Mucosa of gallbladder (tissue), 1 donor: ENCODE results near the gene COL16A1. TPM values are rescaled to one million over a fixed set of nuclear protein-coding genes. Genes with fewer than 3 reads are reported as not detected.

Experiments used
- DNase-seq: peaks from one replicate; pipeline ENCODE4 v3.0.0-alpha.2; 2020; ENCODE audit warnings: low spot score
- total RNA-seq: library from RNA; stranded (reverse); gene quantifications from one replicate; pipeline ENCODE4 v1.2.1, GENCODE V29; 2021
- donor health status: DM: no; HTN: no; CAD: no.

Gene COL16A1
- total RNA-seq, 1 donor from 2014 or later = 52.5 TPM

DNA sequence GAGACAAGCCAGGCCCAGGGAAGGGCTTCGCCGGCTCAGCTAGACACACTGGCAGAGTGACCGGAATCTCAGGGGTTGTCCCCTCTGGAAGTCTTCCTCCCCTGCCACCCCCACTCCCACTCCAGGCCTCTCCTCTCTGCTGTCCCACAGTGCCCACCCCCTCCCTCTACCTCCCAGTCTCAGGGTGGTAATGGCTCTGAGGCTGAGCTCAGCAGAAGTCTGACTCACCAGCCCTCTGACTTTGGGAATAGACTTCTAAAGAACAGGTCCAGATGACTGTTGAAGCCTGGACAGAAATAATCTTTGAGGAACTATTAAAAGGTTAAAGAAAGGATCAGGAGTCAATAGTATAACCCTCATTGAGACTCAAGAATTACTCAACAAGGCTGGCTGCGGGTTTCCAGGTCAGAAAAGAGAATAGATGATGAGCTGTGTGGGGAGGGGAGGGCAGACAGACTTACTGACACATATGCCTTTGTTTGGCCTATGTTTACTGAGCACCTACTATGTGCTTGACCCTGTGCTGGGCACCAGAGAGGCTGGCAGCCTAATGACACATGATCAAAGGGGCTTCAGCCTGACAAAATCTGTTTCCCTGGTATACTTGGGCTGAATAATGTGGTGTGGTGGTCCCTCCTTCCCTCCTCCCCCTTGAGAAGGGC is 78.1 kb downstream of the COL16A1 start:
- no peak for DNase-seq

DNA sequence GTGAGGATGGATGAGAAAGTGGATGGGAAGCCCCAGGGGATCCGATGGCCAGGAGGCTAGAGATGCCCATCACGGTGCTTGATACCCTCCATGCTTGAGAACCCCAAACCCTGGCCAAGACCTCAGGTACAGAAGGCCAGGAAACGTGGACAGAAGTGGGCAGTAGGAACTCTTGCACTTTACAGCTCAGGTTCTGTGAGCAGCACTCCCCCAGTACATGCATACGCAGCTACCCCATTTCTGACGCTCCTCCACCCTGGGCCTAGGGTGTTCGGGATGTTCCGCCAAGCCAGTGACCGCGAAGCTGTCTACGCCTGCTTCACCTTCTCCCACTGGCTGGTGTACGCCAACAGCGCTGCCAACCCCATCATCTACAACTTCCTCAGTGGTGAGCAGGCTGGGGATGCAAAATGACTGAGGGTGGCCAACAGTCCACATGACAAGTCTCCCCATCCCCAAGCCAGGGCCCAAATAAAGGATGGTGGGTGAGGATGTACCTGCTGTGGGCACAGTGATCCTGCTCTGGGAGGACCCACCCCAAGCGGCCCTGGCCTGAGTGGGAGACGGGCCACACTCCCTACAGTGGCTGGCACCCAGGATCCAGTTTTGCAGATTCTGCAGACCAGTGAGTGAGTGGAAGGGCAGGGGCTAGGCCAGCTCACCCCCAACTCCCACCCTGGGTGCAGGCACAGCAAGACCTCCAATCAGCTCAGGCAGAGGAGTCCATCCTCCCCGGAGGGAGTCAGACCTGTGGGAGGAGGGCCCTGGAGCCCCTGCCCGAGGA is 78.9 kb downstream of the COL16A1 start:
- no peak for DNase-seq

DNA sequence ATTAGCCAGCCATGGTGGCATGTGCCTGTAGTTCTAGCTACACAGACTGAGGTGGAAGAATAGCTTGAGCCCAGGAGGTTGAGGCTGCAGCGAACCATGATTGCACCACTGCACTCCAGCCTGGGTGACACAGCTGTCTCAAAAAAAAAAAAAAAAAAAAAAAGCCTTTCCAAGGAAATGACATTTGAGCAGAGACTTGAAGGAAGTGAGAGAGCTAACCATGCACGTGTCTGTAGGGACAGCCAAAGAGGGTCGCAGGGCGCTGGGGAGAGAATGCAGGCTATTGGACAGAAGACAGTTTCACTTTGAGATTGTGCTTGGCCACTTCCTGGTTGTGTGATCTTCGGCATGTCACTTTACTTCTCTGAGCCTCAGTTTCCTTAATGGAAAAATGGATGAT is 79.5 kb downstream of the COL16A1 start:
- no peak for DNase-seq

DNA sequence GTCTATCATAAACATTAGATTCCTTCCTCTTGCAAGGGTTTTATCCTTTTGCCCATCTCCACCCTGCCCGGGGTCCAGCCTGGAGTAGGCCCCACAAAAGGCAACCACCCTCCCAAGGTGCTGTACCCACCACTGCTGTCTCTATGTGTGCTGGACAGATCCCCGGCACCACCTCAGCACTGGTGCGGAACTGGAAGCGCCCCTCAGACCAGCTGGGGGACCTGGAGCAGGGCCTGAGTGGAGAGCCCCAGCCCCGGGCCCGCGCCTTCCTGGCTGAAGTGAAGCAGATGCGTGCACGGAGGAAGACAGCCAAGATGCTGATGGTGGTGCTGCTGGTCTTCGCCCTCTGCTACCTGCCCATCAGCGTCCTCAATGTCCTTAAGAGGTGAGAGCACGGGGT is 80.5 kb downstream of the COL16A1 start:
- no peak for DNase-seq

DNA sequence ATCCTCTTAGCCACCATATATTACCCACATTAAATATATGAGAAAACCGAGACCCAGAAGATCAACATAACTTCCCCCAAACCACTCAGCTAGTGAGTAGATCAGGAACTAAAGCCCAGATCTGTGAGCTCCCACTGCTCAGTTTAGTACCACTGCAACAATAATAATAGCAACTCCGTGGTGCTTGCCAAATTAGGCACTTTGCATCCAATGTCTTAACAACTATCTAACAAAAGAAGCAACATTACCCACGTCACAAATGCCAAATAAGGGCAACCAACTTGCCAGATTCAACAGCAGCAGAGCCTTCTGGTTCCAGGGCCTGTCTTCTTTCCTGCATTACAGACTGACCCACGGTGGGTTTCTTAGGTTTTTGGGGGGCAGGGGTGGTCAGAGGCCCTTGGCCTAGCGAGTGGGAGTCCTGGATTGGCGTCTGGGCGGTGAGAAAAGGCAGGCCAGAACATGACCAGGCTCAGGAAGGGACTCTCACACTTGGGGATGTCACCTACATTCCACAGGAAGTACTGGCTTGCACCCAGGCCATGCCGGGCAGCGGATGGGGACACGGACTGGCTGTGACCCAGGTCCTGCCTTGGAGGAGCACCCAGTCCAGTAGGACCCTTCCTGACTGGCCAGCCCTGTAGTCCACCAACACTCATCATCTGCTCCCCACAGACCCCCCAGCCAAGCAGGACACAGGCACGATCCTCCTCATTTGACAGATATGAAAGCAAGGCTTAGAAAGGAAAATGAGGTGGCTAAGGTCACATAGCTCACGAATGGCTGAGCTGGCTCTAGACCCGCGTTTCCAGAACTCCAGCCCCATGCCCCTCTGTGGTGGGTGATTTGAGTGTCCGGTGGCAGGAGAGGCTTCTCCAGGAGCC is 81.7 kb downstream of the COL16A1 start:
- no peak for DNase-seq

DNA sequence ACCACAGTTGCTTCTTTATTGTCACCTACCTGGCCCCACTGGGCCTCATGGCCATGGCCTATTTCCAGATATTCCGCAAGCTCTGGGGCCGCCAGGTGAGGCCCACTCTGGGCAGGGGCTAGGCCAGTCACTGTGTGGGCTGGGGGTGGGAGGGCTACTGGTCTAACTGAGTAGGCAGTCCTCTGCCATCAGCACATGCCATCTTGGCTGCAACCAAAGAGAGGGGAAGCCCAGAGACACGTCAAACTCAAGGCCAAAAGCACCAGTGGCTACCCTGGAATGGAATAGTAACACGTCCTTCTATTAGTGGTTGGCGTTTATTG is 82.4 kb downstream of the COL16A1 start:
- DNase-seq = no peak

DNA sequence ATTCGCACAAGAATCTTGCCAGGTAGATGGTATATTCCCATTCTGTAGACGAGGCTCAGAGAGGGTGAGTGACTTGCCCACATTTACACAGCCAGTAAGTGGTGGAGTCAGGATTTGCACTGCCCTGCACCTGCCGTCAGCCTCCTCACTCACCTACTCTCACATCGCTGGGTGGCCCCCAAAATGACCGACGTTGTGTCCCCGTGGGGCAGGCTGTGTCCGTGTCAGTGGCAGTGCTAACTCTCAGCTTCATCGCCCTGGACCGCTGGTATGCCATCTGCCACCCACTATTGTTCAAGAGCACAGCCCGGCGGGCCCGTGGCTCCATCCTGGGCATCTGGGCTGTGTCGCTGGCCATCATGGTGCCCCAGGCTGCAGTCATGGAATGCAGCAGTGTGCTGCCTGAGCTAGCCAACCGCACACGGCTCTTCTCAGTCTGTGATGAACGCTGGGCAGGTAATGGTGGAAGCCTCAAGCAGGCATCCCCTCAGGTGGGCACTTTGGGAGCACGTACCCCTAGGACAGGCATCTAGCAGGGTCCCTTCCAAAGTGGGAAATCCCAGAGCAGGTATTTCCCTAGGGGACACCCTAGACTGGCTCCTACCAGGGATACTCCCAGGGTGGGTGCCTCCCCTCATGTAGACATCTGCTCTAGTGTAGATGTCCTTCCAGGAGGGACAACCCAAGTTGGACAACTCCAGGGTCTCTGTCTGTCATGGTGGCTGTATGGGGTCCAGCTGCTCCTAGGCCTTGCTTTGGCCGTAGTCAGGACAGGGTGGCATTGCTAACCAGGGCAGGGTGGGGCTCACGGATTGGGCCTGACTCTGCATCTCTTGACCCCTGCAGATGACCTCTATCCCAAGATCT is 83.0 kb downstream of the COL16A1 start:
- DNase-seq = no peak

DNA sequence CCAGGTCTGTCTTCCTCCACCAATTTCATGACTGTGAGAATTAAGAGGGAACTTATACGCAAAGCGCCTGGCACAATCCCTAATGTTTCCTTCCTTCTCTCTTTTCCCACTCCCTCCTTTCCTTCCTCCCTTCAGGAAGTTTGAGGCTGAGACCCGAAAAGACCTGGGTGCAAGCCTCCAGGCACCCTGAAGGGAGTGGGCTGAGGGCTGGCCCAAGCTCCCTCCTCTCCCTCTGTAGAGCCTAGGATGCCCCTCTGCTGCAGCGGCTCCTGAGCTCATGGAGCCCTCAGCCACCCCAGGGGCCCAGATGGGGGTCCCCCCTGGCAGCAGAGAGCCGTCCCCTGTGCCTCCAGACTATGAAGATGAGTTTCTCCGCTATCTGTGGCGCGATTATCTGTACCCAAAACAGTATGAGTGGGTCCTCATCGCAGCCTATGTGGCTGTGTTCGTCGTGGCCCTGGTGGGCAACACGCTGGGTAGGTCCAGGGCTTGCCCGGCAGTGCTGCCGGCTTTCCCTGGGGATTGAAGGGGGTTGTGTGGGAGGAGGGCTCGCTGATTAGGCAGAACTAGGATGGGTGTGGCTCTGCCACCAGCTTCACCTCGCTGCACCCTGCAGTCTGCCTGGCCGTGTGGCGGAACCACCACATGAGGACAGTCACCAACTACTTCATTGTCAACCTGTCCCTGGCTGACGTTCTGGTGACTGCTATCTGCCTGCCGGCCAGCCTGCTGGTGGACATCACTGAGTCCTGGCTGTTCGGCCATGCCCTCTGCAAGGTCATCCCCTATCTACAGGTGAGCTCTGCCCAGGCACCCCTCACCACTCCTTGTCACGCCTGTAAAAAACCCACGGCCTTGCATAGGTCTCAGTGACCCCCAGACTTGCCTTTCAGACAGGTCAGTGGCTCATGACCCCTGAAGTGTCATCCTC is 84.6 kb downstream of the COL16A1 start:
- no peak for DNase-seq

DNA sequence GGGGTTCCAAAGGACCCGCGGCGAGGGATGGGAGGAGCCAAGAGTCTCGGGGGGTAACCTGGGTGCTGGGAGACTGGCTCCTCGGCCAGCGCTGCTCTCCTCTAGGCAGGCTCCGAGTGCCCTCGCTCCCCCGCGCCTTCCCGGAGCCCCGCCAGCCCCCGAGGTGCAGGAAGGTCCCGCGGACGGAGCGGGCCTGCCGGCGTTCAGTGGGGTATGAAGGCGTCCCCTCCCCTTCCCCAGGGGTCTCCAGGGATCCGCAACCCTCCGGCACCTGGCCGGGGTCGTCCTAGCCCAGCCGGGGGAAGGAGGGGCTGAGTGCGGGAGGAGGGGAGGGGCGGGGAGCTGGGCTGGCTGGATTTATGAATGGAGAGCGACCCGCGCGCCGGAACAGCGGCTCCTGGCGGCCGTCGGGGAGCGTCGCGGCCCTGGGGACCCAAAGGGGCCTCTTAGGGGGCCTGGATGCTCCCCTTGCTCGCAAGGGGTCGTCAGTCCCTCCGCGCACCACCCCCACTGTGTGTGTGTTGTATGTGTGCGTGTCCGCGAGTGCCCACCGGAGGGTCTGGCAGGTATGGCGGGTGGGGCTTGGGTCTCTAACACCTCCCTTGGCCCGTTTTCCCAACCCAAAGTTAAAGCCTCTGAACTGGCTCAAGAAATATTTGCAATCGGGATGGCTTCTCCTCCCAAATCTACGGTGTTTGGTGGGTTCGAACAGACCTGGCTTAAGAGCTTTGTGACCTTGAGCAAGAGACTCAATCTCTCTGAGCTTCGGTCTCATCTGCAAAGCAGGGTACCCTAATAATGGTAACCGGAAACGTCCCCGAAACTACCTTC is 85.7 kb downstream of the COL16A1 start:
- no peak for DNase-seq

DNA sequence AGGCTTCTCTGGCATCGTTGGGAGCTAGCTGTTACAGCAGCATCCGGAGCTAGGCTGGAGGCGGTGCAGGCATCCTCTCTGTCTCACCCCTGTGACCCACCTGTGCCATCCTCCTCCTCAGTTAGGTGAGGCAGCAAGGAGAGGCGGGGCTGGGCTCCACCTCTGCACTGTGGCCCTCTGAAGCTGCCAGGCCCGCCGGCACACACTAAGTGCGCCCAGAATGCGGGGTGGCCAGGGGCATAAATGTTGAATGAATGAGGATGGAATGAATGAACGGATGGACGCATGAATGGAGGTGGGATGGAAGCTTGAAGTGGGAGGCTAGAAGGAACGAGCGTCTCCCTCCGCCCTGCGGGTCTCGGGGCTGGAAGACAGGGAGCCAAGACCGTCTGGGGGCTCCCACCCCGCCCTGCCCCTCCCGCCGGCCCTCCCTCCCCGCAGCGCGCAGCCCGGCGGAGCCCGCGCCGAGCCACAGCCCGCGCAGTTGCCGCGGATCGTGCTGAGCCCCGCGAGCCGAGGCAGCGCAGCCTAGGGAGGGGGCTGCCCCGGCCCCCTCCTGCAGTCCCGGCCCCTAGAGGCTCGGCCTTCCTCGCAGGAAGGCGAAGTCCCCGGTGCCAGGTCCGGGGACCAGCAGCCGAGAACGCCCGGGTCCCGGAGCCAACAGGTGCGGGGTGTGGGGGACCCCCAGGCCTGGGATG is 86.5 kb downstream of the COL16A1 start, which contains the start of gene HCRTR1:
HCRTR1 (plus strand) TSS at position 472 of the 698 bp plus-strand sequence. CDS start 1,504 bp downstream, outside the sequence.
- no peak for DNase-seq

DNA sequence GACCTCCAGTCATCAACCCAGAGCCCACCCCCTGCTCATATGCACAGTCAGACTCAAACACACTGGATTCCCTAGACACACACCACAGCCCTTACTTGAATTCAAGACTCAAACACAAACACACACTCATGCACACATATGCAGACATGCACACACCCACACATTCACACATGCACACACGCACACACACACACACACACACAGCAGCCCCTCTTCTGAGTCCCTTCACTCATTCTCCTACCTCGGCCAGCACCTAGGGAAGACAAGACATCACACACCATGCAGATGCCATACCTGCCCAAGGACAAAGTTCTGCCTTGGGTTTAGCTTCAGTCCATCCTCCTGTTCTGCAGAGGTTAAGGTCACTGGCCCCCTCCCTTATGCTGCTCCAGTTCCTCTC is 87.9 kb downstream of the COL16A1 start:
- no peak for DNase-seq

DNA sequence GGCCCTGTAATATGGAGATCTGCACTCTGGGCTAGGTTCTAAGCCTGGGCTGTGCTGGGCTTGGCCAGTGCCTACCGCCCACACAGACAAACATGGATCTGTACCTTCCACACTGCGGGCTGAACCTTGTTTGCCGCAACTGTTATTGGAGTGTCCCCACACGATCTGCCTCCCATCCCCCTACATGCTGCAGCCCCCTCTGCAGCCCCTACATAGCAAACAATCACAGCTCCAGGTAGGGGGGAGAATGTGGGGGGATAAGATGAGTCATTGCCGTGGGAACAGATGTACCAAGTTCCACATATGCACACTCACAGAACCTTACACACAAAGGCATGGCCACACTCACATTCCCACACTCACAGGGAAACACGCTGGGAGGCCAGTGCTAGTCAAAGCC is 88.4 kb downstream of the COL16A1 start:
- DNase-seq = no peak

DNA sequence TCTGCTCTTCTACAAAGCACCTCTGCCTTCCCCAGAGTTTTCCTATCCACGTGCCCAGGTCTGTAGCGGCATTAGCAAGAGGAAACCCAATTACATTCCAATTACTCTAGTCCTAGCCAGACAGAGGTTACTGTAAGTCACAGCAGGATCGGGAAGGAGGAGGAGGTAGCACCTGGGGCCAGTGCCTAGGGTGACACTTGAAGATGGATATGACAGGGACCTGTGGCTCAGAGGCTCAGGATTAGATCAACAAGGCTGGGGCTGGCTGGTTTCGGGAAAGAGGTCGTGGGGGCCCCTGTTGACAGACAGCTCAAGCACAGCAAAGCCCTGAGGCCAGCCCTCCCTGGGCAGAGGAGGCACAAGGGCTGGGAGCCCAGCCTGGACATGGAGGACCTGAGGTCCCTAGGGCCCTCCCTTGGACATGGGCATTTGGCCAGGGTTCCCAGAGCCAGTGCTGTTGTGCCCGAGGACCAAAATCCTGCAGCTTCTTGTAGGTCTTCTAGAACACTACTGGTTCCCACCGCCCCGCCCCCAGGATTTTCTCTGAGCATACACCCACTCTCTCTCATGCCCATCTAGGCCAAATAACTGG is 89.3 kb downstream of the COL16A1 start:
- no peak for DNase-seq

DNA sequence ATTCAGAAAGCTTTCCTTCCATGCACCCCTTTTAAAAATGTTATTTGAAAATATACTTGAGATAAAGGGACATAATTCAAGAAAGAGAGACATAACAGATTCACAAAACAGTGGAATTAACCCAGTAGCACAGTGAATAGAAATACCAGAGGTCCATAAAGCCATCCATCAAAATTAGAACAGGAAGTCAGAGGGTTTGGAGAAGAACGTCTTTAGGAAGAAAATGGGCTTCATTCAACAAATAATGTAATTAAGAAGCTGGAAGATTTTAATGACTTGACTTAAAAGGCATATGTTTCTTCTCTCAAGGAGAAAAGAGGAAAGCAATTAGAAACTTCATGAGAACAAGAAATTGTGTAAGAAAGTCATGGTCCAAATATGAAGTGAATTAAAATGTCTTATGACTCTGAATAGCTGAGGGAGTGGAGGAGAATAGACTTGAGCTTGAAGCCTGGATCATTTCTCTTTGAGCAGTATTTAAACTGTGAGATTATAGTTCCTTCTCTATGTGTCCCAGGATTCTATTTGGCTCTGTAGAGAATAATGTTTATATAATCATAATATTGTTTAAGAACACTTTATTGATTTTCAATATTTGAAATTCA is 94.2 kb downstream of the COL16A1 start:
- no peak for DNase-seq

DNA sequence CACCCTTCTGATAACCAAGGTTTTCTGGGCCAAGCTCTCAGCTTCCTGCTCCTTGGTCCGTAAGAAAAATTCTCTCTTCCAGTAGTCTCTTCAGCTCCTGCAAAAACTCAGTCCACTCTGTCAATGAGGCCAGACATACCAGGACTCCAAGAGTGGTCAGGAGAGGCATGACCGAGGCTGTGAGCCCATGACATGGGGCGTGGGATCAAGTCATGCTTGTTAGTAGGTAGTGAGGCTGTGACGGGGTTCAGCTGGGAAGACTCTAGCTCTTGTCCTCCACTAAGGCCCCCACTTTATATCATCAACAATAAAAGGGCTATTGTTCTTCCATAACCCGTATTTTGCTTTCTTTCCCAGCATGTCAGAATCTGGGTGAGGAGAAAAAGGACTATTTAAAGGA is 96.5 kb downstream of the COL16A1 start:
- no peak for DNase-seq

DNA sequence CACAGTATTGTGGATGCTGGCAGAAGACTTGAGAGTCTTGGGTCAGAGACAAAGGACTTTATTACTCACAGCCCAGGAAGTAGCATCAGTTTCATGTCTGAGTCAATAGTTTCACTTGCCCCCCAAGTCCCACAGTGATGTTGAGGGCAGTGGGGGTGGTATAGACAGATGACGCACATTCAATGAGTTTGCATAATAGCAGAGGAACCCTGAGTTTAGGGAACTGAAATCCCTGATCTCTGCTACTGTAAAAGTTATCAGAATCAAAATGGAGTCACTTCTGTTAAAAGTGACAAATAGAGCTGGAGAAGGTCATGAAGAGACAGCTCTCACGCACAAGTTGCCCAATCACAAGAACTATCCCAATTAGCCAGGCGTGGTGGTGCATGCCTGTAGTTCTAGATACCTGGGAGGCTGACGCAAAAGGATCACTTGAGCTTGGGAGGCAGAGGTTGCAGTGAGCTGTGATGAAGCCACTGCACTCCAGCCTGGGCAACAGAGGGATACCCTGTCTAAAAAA is 97.8 kb downstream of the COL16A1 start:
- DNase-seq = no peak
